Muscle of leg (tissue), 11 donors: ENCODE data around the gene LRRK1. TPM values are rescaled to one million over a fixed set of nuclear protein-coding genes. Genes with fewer than 3 reads are reported as not detected.

Experiments used
- DNase-seq: peaks from one replicate; pipeline ENCODE4 v3.0.0; 2013
- H3K27ac ChIP-seq: one replicate; pipeline ENCODE4 v1.5.1; 2013; ENCODE audit warnings: mild to moderate bottlenecking, low read length, control low read depth
- H3K27me3 ChIP-seq: one replicate; pipeline ENCODE4 v1.6.1; 2013; ENCODE audit warnings: low read length; ENCODE audit not compliant: control insufficient read depth, insufficient read depth
- H3K36me3 ChIP-seq: one replicate; pipeline ENCODE4 v1.6.1; 2013; ENCODE audit warnings: low read length; ENCODE audit not compliant: control insufficient read depth, insufficient read depth
- H3K4me1 ChIP-seq: one replicate; pipeline ENCODE4 v1.6.1; 2013; ENCODE audit warnings: low read length; ENCODE audit not compliant: control insufficient read depth, insufficient read depth
- H3K4me3 ChIP-seq: one replicate; pipeline ENCODE4 v1.5.1; 2013; ENCODE audit warnings: low read length, control low read depth
- H3K9me3 ChIP-seq: replicated peaks from 2 replicates; pipeline ENCODE4 v1.6.1; 2013; ENCODE audit warnings: low read depth, low read length; ENCODE audit not compliant: control insufficient read depth
- WGBS: methylation state at CpG from one replicate; pipeline ENCODE4 v1.1.5; 2013; ENCODE audit warnings: missing lambda C conversion rate; ENCODE audit not compliant: insufficient coverage; 5-methylcytosine and 5-hydroxymethylcytosine counted together
- polyA plus RNA-seq, 8 donors: library from polyadenylated mRNA; unstranded; fragments of 120-200 nt; gene quantifications; one replicate each; pipeline versions ENCODE4 v1.2.1 to v1.2.3, GENCODE V29; 2013; ENCODE audit warnings: inconsistent platforms in 1 of 8, low replicate concordance in 1 of 8; ENCODE audit not compliant: insufficient read length in 8 of 8, insufficient read depth in 1 of 8
- total RNA-seq: library from RNA; stranded (reverse); fragments of 120-200 nt; gene quantifications from one replicate; pipeline ENCODE4 v1.2.4, GENCODE V29; 2013

Gene LRRK1
- total and polyA plus RNA-seq, 9 donors: 4.1 to 9.4 (median 5.8) TPM

DNA sequence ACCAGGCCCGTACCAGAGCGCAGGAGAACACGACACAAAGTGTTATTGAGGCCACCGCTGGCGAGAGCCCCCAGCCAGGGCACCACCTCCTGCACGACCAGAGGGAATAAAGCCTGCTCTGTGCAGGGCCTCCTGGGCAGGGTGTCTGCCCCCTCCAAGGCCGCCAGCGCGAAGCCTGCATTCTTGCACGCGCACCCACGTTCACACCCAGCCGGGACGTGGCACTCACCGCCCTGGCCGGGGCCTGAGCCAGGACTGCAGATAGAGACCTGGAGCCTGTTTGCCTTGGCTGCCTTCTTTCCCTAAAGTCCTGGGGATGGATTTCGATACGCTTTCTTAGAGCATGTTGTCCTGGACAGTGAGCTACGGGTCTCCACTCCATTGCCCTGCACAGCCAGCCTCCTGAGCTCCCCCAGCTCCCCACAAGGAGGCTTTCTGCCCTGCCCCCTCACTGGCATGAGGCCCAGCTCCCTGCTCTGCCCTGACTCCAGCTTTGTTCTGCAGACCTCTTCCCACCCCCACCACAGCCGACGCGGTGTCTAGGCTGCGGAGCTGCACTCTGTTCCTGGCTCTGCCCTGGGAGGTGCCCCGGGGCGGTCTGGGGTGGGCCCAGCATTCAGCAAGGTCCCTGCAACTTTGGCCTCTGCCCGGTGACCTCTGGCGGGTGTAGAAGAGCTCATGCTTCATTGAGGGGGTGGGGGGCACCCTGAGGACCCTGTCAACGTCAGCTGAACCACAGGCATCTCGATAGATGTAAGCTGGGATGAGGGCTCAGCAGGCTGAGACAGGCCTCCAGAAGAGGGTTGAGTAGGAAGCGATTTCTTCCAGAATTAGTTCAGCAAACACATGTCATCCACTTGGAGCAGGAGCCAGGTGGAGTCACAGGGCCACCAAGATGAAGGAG, 145.0 kb downstream of the LRRK1 start:
- Histone ChIP-seq H3K4me3 (no peak overlapping the region), H3K4me1 (peaks cover 26% of the 10 kb centered on the region), H3K27ac (no peak overlapping the region), H3K36me3 (peaks cover 26% of the 10 kb centered on the region), H3K9me3 (no peaks in the 10 kb centered on the region), H3K27me3 (no peaks in the 10 kb centered on the region)
- DNase-seq: no peak
- WGBS: 68% methylated on average over 25 of the region's 30 CpGs

DNA sequence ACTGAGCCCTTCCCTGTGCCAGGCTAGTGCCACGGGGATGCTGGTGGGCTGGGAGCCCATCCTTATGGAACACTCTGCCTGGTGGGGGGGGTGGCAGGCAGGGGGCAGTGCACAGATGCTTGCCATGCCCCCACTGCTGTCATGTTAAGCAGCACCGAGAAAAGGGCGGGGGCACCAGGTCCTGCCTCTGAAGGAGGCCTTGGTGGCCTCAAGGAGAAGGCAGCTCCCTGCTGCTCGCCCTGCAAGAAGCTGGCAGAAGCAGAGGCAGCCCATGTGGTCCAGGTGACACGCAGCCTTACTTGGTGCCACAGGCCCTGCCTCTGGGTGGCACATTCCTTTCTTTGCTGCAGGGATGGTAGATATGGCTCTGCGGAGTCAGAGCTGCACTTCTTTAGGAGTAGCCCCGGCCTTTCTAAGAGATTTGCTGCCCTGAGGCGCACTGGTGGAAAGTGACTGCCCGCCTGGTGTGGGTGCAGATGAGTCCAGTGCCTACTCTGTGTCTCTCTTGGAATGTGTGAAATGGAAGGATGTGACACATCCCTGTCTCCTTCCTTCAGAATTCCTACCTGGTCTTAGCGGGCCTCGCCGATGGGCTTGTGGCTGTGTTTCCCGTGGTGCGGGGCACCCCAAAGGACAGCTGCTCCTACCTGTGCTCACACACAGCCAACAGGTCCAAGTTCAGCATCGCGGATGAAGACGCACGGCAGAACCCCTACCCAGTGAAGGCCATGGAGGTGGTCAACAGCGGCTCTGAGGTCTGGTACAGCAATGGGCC, 145.8 kb downstream of the LRRK1 start:
- Histone ChIP-seq H3K4me1 (peaks cover 32% of the 10 kb centered on the region), H3K27ac (no peak overlapping the region), H3K9me3 (no peaks in the 10 kb centered on the region), H3K36me3 (peaks cover 22% of the 10 kb centered on the region), H3K4me3 (no peak overlapping the region), H3K27me3 (no peaks in the 10 kb centered on the region)
- 94% methylated on average over 18 of the region's 19 CpGs for WGBS
- DNase-seq: no peak

GRCh38 chr15:101065570-101066221, 146.5 kb downstream of the LRRK1 start:
- Histone ChIP-seq H3K27me3 (no peaks in the 10 kb centered on the region), H3K9me3 (no peaks in the 10 kb centered on the region), H3K4me3 (no peak overlapping the region), H3K4me1 (peaks cover 38% of the 10 kb centered on the region), H3K36me3 (peaks cover 22% of the 10 kb centered on the region), H3K27ac (no peak overlapping the region)
- DNase-seq: no peak
- WGBS: 93% methylated on average over 23 of the region's 28 CpGs

- peaks cover 38% of the 10 kb centered on the region for H3K4me1 ChIP-seq
- no peak for DNase-seq
- no peak overlapping the region for H3K27ac ChIP-seq
- H3K36me3 ChIP-seq: peaks cover 25% of the 10 kb centered on the region
- no peaks in the 10 kb centered on the region for H3K9me3 ChIP-seq
- no peaks in the 10 kb centered on the region for H3K27me3 ChIP-seq
- 88% methylated on average over 20 of the region's 26 CpGs for WGBS
- no peak overlapping the region for H3K4me3 ChIP-seq
Measured at GRCh38 chr15:101066501-101067408, 147.6 kb downstream of the LRRK1 start.

DNA sequence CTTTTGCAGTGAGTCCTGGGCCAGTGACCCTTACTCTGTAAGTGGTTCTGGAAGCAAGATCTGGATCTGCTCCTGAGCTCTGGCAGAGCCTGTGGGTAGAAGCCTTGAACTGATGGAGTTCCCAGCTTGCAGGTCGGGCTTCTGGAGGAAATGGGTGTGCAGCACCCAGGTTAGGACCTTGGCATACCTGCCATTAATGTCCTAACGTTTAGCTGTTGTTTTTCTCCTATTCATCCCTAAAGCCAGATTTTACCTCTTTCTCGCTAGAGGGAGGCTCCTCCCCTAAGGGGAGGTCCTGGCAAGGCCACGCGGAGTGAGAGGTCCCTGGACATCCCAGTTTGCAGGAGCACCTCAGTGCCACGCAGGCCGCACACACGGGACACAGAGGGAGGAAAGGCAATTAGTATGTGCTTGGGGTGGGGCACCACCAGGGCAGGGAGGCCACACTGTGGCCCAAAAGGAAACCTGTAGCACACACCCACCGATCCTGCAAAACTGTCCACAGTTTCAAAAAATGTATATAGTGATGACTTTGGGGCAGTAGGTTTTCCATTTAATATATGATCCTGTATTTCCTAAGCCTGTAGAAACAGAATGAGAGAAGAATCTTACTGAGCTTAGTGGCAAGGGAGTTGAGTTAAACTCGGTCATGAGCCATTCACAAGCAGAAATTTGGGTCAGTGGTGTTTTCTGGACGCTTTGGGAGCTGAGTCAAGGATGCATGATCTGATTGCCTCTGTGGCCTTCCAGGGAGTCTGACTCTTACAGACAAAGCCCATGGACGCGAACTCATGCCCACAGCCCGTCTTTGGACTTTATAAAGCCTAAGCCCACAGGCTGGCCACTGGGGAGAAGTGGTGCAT, 148.7 kb downstream of the LRRK1 start:
- no peak for DNase-seq
- Histone ChIP-seq H3K4me1 (peaks cover 38% of the 10 kb centered on the region), H3K4me3 (no peak overlapping the region), H3K36me3 (peaks cover 16% of the 10 kb centered on the region), H3K27ac (no peak overlapping the region), H3K27me3 (no peaks in the 10 kb centered on the region), H3K9me3 (no peaks in the 10 kb centered on the region)
- WGBS: 71% methylated on average over 5 of the region's 14 CpGs

DNA sequence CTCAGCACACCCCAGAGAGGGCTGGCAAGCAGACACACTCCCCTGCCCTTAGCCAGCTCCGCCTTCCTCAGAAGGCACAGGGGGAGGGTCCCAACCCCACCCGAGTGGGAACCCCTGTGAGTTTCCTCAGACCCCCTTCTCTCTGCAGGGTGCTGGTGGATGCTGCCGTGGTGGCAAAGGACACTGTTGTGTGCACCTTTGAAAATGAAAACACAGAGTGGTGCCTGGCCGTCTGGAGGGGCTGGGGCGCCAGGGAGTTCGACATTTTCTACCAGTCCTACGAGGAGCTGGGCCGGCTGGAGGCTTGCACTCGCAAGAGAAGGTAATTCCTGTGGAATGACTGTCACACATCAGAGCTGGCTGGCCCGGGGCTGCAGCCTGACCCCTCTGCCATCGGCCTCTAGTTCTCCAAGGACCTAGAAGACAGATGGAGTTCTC, 149.4 kb downstream of the LRRK1 start:
- Histone ChIP-seq H3K4me3 (no peak overlapping the region), H3K27ac (peak overlapping the region; percentile 65), H3K27me3 (no peaks in the 10 kb centered on the region), H3K9me3 (no peaks in the 10 kb centered on the region), H3K4me1 (peaks cover 38% of the 10 kb centered on the region), H3K36me3 (peaks cover 13% of the 10 kb centered on the region)
- DNase-seq: no peak
- WGBS: 62% methylated on average over 8 of the region's 11 CpGs

GRCh38 chr15:101068961-101069653, 149.9 kb downstream of the LRRK1 start:
- Histone ChIP-seq H3K4me1 (peaks cover 34% of the 10 kb centered on the region), H3K36me3 (peaks cover 13% of the 10 kb centered on the region), H3K27me3 (no peaks in the 10 kb centered on the region), H3K4me3 (no peak overlapping the region), H3K9me3 (no peaks in the 10 kb centered on the region), H3K27ac (peak overlapping the region; percentile 65)
- WGBS: 71% methylated on average over 6 of the region's 15 CpGs
- no peak for DNase-seq

DNA sequence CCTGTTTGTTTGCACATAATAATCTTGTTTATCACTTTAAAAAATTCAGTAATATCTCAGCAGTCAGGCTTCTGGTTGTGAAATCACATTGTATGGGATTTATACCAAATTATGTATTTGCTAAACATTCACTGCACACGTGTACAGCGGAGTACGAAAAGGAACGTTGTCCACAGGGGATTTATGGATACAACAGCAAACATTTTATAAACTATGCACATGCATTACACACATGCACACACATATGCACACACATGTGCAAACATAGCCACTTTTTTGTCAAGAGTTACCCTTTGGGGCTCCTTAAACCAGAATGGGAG, 150.5 kb downstream of the LRRK1 start:
- H3K4me3 ChIP-seq: no peak overlapping the region
- no CpG with 5 or more reads among the region's 4 CpGs for WGBS
- H3K36me3 ChIP-seq: peaks cover 13% of the 10 kb centered on the region
- peak overlapping the region; percentile 65 for H3K27ac ChIP-seq
- no peaks in the 10 kb centered on the region for H3K27me3 ChIP-seq
- DNase-seq: peak; percentile 50
- H3K9me3 ChIP-seq: no peaks in the 10 kb centered on the region
- peaks cover 29% of the 10 kb centered on the region for H3K4me1 ChIP-seq
